ENCODE results near the gene ALDH7A1.
A peak's percentile ranks its signal among the peaks of the same experiment; 100 is the strongest.

The ALDH7A1 gene

DNA sequence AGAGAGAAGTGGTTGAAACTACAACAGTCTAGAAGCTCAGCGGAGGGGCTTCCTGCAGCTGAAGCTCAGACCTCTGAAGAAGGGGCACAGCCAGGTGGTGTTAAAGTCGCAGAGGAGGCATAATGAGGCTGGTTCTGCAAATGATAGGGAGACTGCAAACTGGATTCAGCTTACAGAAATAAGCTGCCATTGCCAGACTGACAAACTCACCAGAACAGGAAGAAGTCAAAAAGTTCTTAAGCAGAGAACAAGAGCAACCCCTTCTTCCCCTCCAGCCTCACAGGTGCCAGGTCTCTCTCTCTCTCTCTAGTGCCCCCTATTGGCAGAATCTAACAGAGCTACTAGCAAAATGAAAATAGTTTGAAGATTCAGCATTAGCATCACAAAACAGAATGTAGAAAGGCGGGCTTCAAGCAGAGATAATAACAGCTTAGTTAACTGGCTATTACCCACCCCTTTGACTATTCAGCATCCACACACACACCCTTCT, 95.1 kb downstream of the ALDH7A1 start:
- Histone ChIP-seq H3K9me3 (ENCODE audit: control insufficient read depth in 2 of 2, low read length in 2 of 2) (no peaks in the 10 kb centered on the region), H3K4me3 (ENCODE audit: low read length in 2 of 2) (no peak overlapping the region), H3K27ac (ENCODE audit: low read depth in 2 of 2, low read length in 2 of 2) (no peak overlapping the region), H3K4me1 (ENCODE audit: control insufficient read depth in 2 of 2, insufficient read depth in 2 of 2, low read length in 2 of 2) (no peaks in the 10 kb centered on the region), H3K27me3 (ENCODE audit: control insufficient read depth in 2 of 2, insufficient read depth in 2 of 2, low read length in 2 of 2) (no peaks in the 10 kb centered on the region), H3K36me3 (ENCODE audit: control insufficient read depth in 2 of 2, insufficient read depth in 2 of 2, low read length in 2 of 2) (no peaks in the 10 kb centered on the region), H3K9ac (ENCODE audit: low read depth in 1 of 2, low read length in 2 of 2) (no peak overlapping the region)

DNA sequence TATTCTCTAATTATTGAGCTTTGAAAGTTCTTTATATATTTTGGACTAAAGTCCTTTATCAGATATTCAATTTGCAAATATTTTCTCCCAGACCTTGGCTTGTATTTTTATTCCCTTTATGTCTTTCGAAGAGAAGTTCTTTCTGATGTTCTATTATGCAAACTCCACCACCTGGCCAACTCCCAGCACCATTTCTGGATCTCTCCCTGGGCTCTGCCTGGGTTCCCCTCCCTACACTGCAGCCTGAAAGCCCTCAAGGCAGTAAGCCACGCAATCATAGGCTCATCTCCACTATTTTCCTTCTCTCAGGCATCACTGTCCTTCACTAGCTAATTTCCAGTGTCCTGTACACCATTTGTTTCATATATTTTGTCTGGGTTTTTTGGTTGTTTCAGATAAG, 95.7 kb downstream of the ALDH7A1 start:
- H3K9me3 ChIP-seq (ENCODE audit: control insufficient read depth in 2 of 2, low read length in 2 of 2): no peaks in the 10 kb centered on the region
- H3K36me3 ChIP-seq (ENCODE audit: control insufficient read depth in 2 of 2, insufficient read depth in 2 of 2, low read length in 2 of 2): peaks cover 0 to 4% of the 10 kb centered on the region in 2 donors
- no peaks in the 10 kb centered on the region for H3K27me3 ChIP-seq (ENCODE audit: control insufficient read depth in 2 of 2, insufficient read depth in 2 of 2, low read length in 2 of 2)
- no peak overlapping the region for H3K27ac ChIP-seq (ENCODE audit: low read depth in 2 of 2, low read length in 2 of 2)
- no peak overlapping the region for H3K4me3 ChIP-seq (ENCODE audit: low read length in 2 of 2)
- H3K4me1 ChIP-seq (ENCODE audit: control insufficient read depth in 2 of 2, insufficient read depth in 2 of 2, low read length in 2 of 2): no peaks in the 10 kb centered on the region
- H3K9ac ChIP-seq (ENCODE audit: low read depth in 1 of 2, low read length in 2 of 2): no peak overlapping the region

DNA sequence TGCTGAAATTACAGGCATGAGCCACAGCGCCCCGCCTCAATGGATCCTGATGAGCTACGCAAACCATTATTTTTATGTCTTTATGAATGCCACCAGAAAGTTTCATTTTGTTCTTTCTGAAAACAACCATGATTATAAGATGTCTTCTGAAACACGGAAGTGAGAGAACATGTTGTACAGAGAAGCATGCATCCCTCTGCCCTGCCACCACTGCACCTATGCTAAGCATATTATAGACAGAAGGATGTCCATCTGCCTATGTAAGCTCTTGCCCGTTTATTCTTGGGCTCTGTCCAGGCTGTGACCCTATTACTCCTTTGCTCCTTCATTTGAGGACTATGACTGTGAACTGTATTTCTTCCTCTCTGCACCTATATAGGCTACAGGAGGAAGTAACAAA, 97.5 kb downstream of the ALDH7A1 start:
- H3K9me3 ChIP-seq (ENCODE audit: control insufficient read depth in 2 of 2, low read length in 2 of 2): no peaks in the 10 kb centered on the region

GRCh38 chr5:126494393-126494792, 100.6 kb downstream of the ALDH7A1 start:
- Histone ChIP-seq H3K9me3 (ENCODE audit: control insufficient read depth in 2 of 2, low read length in 2 of 2) (no peaks in the 10 kb centered on the region), H3K27me3 (ENCODE audit: control insufficient read depth in 2 of 2, insufficient read depth in 2 of 2, low read length in 2 of 2) (no peaks in the 10 kb centered on the region), H3K36me3 (ENCODE audit: control insufficient read depth in 2 of 2, insufficient read depth in 2 of 2, low read length in 2 of 2) (peaks cover 17 to 32% of the 10 kb centered on the region in 2 donors), H3K9ac (ENCODE audit: low read depth in 1 of 2, low read length in 2 of 2) (no peak overlapping the region), H3K4me1 (ENCODE audit: control insufficient read depth in 2 of 2, insufficient read depth in 2 of 2, low read length in 2 of 2) (no peaks in the 10 kb centered on the region), H3K4me3 (ENCODE audit: low read length in 2 of 2) (no peak overlapping the region), H3K27ac (ENCODE audit: low read depth in 2 of 2, low read length in 2 of 2) (no peak overlapping the region)

More for the DNA sequence above, 97.5 kb downstream of the ALDH7A1 start:
- no peak overlapping the region for H3K4me3 ChIP-seq (ENCODE audit: low read length in 2 of 2)
- no peak overlapping the region for H3K27ac ChIP-seq (ENCODE audit: low read depth in 2 of 2, low read length in 2 of 2)
- no peak overlapping the region for H3K9ac ChIP-seq (ENCODE audit: low read depth in 1 of 2, low read length in 2 of 2)
- no peaks in the 10 kb centered on the region for H3K27me3 ChIP-seq (ENCODE audit: control insufficient read depth in 2 of 2, insufficient read depth in 2 of 2, low read length in 2 of 2)
- no peaks in the 10 kb centered on the region for H3K4me1 ChIP-seq (ENCODE audit: control insufficient read depth in 2 of 2, insufficient read depth in 2 of 2, low read length in 2 of 2)
- peaks cover 4 to 15% of the 10 kb centered on the region in 2 donors for H3K36me3 ChIP-seq (ENCODE audit: control insufficient read depth in 2 of 2, insufficient read depth in 2 of 2, low read length in 2 of 2)

DNA sequence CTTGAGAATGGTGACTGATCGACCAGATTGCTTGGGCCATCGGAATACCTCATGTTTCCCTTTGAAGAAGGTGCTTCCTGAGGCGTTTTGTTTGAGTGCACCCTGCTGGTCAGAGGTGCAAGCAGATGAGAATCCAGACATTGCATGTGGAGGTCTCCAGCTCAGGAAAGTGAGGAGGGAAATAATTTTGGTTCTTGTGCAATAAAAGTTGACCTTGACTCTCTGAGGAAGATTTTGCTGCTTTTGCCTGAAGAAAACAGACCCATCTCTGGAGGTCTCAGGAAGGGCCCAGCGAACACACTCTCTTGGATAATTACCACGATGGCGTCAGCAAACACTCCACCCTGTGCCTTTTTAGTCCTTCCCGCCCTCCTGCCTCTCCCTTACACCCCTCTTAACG, 102.1 kb downstream of the ALDH7A1 start:
- no peaks in the 10 kb centered on the region for H3K27me3 ChIP-seq (ENCODE audit: control insufficient read depth in 2 of 2, insufficient read depth in 2 of 2, low read length in 2 of 2)
- no peaks in the 10 kb centered on the region for H3K9me3 ChIP-seq (ENCODE audit: control insufficient read depth in 2 of 2, low read length in 2 of 2)
- H3K36me3 ChIP-seq (ENCODE audit: control insufficient read depth in 2 of 2, insufficient read depth in 2 of 2, low read length in 2 of 2): peaks cover 29 to 41% of the 10 kb centered on the region in 2 donors
- H3K4me1 ChIP-seq (ENCODE audit: control insufficient read depth in 2 of 2, insufficient read depth in 2 of 2, low read length in 2 of 2): no peaks in the 10 kb centered on the region
- no peak overlapping the region for H3K27ac ChIP-seq (ENCODE audit: low read depth in 2 of 2, low read length in 2 of 2)
- H3K9ac ChIP-seq (ENCODE audit: low read depth in 1 of 2, low read length in 2 of 2): no peak overlapping the region
- no peak overlapping the region for H3K4me3 ChIP-seq (ENCODE audit: low read length in 2 of 2)

DNA sequence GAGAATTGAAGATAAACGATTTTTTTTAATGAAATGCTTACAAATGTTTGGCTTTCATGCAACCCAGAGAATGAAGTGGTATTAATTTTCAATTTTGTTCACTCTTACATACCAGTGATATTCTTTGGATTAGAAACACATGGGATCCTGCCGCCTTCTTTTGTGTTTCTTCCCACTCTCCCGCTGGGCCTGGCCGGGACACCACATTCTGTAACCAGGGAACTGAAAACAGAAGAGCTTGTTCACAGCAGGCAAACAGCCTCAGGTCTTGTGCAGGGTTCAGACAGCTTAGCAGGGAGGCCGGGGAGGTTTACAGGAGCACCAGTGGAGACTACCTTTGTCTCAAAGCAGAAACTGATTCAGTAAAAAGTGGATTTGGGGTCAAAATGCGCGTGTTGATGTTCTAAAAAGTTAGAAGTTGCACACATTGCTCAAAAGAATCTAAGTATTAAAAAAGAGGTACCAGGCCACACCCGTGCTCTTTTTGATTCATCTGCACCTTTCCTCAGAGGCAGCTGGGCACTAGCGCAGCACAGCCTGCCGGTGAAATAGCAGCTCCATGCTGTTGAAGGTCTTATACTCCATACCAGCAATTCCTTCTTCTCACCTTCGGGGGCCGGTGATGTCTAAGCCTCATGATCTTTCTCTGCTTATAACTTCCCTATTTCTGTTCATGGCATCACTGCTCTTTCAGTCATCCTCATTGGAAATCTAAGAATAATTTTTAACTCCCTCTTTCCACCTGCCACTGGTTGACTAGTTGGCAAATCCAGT, 104.7 kb downstream of the ALDH7A1 start:
- no peak overlapping the region for H3K9ac ChIP-seq (ENCODE audit: low read depth in 1 of 2, low read length in 2 of 2)
- H3K4me3 ChIP-seq (ENCODE audit: low read length in 2 of 2): no peak overlapping the region
- no peaks in the 10 kb centered on the region for H3K9me3 ChIP-seq (ENCODE audit: control insufficient read depth in 2 of 2, low read length in 2 of 2)
- peaks cover 51 to 63% of the 10 kb centered on the region in 2 donors for H3K36me3 ChIP-seq (ENCODE audit: control insufficient read depth in 2 of 2, insufficient read depth in 2 of 2, low read length in 2 of 2)
- no peak overlapping the region for H3K27ac ChIP-seq (ENCODE audit: low read depth in 2 of 2, low read length in 2 of 2)
- no peaks in the 10 kb centered on the region for H3K27me3 ChIP-seq (ENCODE audit: control insufficient read depth in 2 of 2, insufficient read depth in 2 of 2, low read length in 2 of 2)
- no peaks in the 10 kb centered on the region for H3K4me1 ChIP-seq (ENCODE audit: control insufficient read depth in 2 of 2, insufficient read depth in 2 of 2, low read length in 2 of 2)

DNA sequence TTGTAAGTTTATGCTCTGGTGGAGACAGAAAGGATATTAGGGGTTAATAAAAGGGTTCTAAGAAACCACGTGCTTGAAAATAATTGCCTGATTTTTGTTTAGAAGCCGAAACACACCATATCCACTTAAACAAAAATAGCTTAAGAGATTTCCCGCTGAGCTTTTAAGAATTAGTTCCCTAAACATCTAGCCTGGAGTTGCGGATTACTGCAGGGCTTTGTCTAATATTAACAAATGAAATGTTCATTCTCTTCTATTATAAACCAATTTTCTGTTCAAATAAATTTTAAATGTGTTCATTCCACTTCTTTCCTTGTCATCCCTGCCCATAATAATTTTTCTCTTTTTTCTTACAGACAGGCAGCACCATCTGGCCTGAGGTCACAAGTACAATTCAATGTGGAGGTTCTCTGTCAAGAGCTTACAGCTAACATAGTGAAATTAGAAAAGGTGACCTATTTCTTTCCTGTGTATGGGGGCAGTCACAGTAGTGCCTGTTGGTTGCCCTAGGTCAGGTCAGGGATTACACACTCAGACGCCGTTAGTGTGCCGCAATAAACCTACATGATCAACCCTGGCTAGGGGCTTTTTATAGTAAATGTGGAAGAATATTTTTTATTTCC, 106.5 kb downstream of the ALDH7A1 start:
- peak overlapping the region in 1 of 2 donors; percentile 29 for H3K27ac ChIP-seq (ENCODE audit: low read depth in 2 of 2, low read length in 2 of 2)
- H3K36me3 ChIP-seq (ENCODE audit: control insufficient read depth in 2 of 2, insufficient read depth in 2 of 2, low read length in 2 of 2): peaks cover 59 to 70% of the 10 kb centered on the region in 2 donors
- no peaks in the 10 kb centered on the region for H3K27me3 ChIP-seq (ENCODE audit: control insufficient read depth in 2 of 2, insufficient read depth in 2 of 2, low read length in 2 of 2)
- no peak overlapping the region for H3K4me3 ChIP-seq (ENCODE audit: low read length in 2 of 2)
- no peaks in the 10 kb centered on the region for H3K4me1 ChIP-seq (ENCODE audit: control insufficient read depth in 2 of 2, insufficient read depth in 2 of 2, low read length in 2 of 2)
- no peaks in the 10 kb centered on the region for H3K9me3 ChIP-seq (ENCODE audit: control insufficient read depth in 2 of 2, low read length in 2 of 2)
- H3K9ac ChIP-seq (ENCODE audit: low read depth in 1 of 2, low read length in 2 of 2): no peak overlapping the region

DNA sequence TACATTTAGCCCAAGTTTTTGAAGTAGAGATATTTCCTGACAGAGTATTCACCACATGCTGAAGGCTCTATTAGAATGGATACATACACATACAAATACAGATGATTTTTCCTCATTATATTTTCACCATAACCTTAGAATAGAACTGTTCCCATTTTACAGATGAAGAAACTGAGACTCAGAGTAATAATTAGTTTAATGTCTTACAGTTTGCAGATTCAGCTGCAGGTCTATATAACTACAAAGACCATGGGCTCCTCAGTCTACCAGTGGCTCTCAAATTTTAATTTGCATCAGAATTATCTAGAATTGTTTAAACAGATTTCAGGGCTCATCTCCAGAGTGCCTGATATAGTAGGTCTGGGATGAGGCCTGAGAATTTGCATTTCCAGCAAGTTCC, 107.4 kb downstream of the ALDH7A1 start:
- H3K27ac ChIP-seq (ENCODE audit: low read depth in 2 of 2, low read length in 2 of 2): no peak overlapping the region
- no peaks in the 10 kb centered on the region for H3K9me3 ChIP-seq (ENCODE audit: control insufficient read depth in 2 of 2, low read length in 2 of 2)
- H3K36me3 ChIP-seq (ENCODE audit: control insufficient read depth in 2 of 2, insufficient read depth in 2 of 2, low read length in 2 of 2): peaks cover 57 to 64% of the 10 kb centered on the region in 2 donors
- H3K4me1 ChIP-seq (ENCODE audit: control insufficient read depth in 2 of 2, insufficient read depth in 2 of 2, low read length in 2 of 2): no peaks in the 10 kb centered on the region
- H3K4me3 ChIP-seq (ENCODE audit: low read length in 2 of 2): no peak overlapping the region
- no peak overlapping the region for H3K9ac ChIP-seq (ENCODE audit: low read depth in 1 of 2, low read length in 2 of 2)
- no peaks in the 10 kb centered on the region for H3K27me3 ChIP-seq (ENCODE audit: control insufficient read depth in 2 of 2, insufficient read depth in 2 of 2, low read length in 2 of 2)

DNA sequence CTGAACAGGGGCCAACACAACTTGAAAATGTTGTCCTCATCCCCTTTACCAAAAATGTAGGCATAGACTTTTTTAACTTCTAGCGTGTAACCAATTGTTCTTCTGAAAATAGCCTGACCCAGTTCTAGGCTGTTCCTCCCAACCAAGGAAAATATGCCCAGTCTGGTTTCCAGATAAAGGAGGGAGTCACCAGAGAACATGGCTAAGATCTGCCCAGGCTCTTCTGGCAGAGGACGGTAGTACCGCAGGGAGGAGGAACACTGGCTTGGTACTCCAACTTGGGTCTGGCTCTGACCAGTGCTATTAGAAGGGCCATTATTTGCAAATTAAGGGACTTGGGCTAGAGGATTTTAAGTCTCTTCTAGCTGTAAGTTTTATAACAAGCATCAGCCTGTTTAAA, 108.7 kb downstream of the ALDH7A1 start:
- H3K36me3 ChIP-seq (ENCODE audit: control insufficient read depth in 2 of 2, insufficient read depth in 2 of 2, low read length in 2 of 2): peaks cover 62% of the 10 kb centered on the region in 2 donors
- H3K9ac ChIP-seq (ENCODE audit: low read depth in 1 of 2, low read length in 2 of 2): no peak overlapping the region

GRCh38 chr5:126484253-126484652, 110.8 kb downstream of the ALDH7A1 start:
- H3K27ac ChIP-seq (ENCODE audit: low read depth in 2 of 2, low read length in 2 of 2): no peak overlapping the region
- H3K36me3 ChIP-seq (ENCODE audit: control insufficient read depth in 2 of 2, insufficient read depth in 2 of 2, low read length in 2 of 2): peaks cover 58 to 61% of the 10 kb centered on the region in 2 donors

More for the DNA sequence above, 108.7 kb downstream of the ALDH7A1 start:
- no peaks in the 10 kb centered on the region for H3K4me1 ChIP-seq (ENCODE audit: control insufficient read depth in 2 of 2, insufficient read depth in 2 of 2, low read length in 2 of 2)
- no peaks in the 10 kb centered on the region for H3K9me3 ChIP-seq (ENCODE audit: control insufficient read depth in 2 of 2, low read length in 2 of 2)
- no peaks in the 10 kb centered on the region for H3K27me3 ChIP-seq (ENCODE audit: control insufficient read depth in 2 of 2, insufficient read depth in 2 of 2, low read length in 2 of 2)
- H3K27ac ChIP-seq (ENCODE audit: low read depth in 2 of 2, low read length in 2 of 2): no peak overlapping the region
- H3K4me3 ChIP-seq (ENCODE audit: low read length in 2 of 2): no peak overlapping the region

More at GRCh38 chr5:126484253-126484652, 110.8 kb downstream of the ALDH7A1 start:
- Histone ChIP-seq H3K9ac (ENCODE audit: low read depth in 1 of 2, low read length in 2 of 2) (no peak overlapping the region), H3K27me3 (ENCODE audit: control insufficient read depth in 2 of 2, insufficient read depth in 2 of 2, low read length in 2 of 2) (no peaks in the 10 kb centered on the region), H3K4me1 (ENCODE audit: control insufficient read depth in 2 of 2, insufficient read depth in 2 of 2, low read length in 2 of 2) (no peaks in the 10 kb centered on the region), H3K4me3 (ENCODE audit: low read length in 2 of 2) (no peak overlapping the region), H3K9me3 (ENCODE audit: control insufficient read depth in 2 of 2, low read length in 2 of 2) (no peaks in the 10 kb centered on the region)
